ACC112 (cell line): ENCODE data around the gene OR51A4.

Experiments
- H2AFZ ChIP-seq: fragments of 200-600 bp; sonication (generic); one replicate; pipeline ENCODE4 v1.6.0; 2017; ENCODE audit warnings: antibody characterized with exemption, low read length; ENCODE audit not compliant: unreplicated experiment
- H3K27ac ChIP-seq: fragments of 200-600 bp; sonication (generic); 2 replicates; pipeline ENCODE4 v1.5.1; 2014; ENCODE audit warnings: low read depth, mild to moderate bottlenecking, antibody characterized with exemption, low read length, moderate library complexity
- H3K27me3 ChIP-seq: fragments of 200-600 bp; sonication (generic); 2 replicates; pipeline ENCODE4 v1.6.1; 2014; ENCODE audit warnings: mild to moderate bottlenecking, antibody characterized with exemption, low read length, moderate library complexity, mixed read lengths; ENCODE audit not compliant: insufficient read depth
- H3K36me3 ChIP-seq: fragments of 200-600 bp; sonication (generic); 2 replicates; pipeline ENCODE4 v1.6.1; 2016; ENCODE audit warnings: mild to moderate bottlenecking, antibody characterized with exemption, low read length, moderate library complexity, mixed read lengths; ENCODE audit not compliant: insufficient read depth
- H3K4me1 ChIP-seq: fragments of 200-600 bp; sonication (generic); one replicate; pipeline ENCODE4 v1.6.1; 2016; ENCODE audit warnings: low read length, mixed read lengths; ENCODE audit not compliant: insufficient read depth, unreplicated experiment, control insufficient read depth
- H3K4me3 ChIP-seq: fragments of 200-600 bp; sonication (generic); 2 replicates; pipeline ENCODE4 v1.5.1; 2014; ENCODE audit warnings: mild to moderate bottlenecking, low read depth, low read length
- H3K79me2 ChIP-seq: fragments of 200-600 bp; sonication (generic); one replicate; pipeline ENCODE4 v1.6.0; 2016; ENCODE audit warnings: low read length; ENCODE audit not compliant: control insufficient read depth, unreplicated experiment, insufficient read depth

Gene OR51A4

DNA sequence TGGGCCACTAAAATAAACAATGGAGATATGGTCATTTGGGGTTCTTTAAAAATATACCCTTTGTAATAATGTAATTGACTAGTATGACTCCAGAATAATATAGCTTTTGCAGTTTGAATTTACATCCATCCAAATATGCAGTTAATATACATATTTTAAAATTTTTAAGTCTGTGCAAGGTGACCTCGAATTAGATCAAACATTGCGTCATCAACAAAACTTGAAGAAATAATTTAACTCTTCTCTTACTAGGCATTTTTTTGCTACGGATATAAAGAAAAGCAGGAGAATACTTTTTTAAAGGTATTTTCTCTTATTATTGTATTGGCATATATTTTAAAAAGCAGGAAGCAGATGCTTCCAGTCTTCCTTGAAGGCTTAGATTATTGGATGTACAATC, 10.7 kb downstream of the OR51A4 start:
- no peak overlapping the region for H3K4me3 ChIP-seq
- H2AFZ ChIP-seq, result no peak overlapping the region
- no peaks in the 10 kb centered on the region for H3K79me2 ChIP-seq
- no peaks in the 10 kb centered on the region for H3K27me3 ChIP-seq
- no peaks in the 10 kb centered on the region for H3K4me1 ChIP-seq
- no peaks in the 10 kb centered on the region for H3K36me3 ChIP-seq
- no peak overlapping the region for H3K27ac ChIP-seq

DNA sequence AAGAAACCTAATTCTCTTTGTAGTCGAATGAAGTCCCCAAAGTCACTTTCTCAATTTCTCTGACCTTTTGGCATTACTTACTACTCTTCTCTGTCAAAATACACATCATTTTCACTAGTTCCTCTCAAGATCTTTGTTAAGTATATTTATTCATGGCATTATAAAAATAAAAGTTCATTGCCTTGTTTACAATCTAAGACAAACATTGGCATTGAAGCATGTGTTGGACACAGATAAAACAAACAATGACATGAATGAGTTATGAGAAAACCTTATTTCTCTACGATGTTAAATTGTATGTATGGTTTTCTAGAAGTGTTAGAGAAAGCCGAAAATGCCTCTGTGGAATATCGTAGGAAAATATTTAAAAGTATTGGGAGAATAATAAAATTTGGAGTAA, 14.7 kb downstream of the OR51A4 start:
- H3K79me2 ChIP-seq, result no peaks in the 10 kb centered on the region
- no peaks in the 10 kb centered on the region for H3K36me3 ChIP-seq
- H3K27ac ChIP-seq, result no peak overlapping the region
- no peak overlapping the region for H3K4me3 ChIP-seq
- no peaks in the 10 kb centered on the region for H3K27me3 ChIP-seq
- no peak overlapping the region for H2AFZ ChIP-seq
- H3K4me1 ChIP-seq, result no peaks in the 10 kb centered on the region

DNA sequence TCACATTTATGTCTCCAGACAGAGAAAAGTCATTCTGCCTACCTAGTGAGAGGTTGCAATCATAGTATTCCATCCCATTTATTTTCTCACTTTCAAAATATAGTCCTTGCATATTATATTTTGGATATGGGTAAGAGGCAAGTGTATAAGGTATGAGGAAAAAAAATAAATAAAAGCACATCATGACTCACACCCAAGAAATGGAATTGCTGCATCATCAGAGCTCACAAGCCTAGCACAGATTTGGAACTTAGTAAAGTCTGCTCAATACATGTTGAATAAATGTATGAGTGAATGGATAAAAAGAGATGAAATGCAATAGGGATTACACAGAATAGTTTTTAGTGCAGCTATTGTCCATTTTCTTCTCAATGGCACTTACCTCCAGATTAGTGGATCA, 20.8 kb downstream of the OR51A4 start:
- no peaks in the 10 kb centered on the region for H3K27me3 ChIP-seq
- no peak overlapping the region for H3K4me3 ChIP-seq

DNA sequence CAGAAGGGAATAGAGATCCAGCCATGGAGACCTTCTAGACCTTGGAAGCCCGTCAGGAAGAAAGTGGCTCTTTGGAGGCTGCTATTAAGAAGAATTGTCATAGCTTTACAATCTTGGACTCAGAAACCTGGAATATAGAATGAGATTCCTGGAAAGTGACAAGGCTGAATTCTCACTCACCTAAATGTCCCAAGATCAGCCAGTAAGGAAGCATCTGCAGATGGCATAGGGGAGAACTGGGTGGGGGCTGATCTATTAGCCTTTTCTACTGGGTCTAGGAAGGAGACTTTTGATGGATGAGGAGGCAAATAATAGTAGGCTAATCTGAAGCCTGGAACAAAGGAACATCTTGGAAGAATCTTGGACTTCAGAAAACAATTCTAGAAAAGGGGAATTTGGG, 23.2 kb downstream of the OR51A4 start, which contains the start of gene OR51G1:
Gene OR51G1 (minus strand): TSS at position 101 of the 400 bp plus-strand sequence. CDS start 0 bp downstream, at position 101.
- no peaks in the 10 kb centered on the region for H3K27me3 ChIP-seq
- no peak within 1 kb of the TSS for H3K27ac ChIP-seq
- H3K4me1 ChIP-seq, result no peaks in the 10 kb centered on the region
- no peaks in the 10 kb centered on the region for H3K36me3 ChIP-seq
- H2AFZ ChIP-seq, result no peak within 1 kb of the TSS
- no peaks in the 10 kb centered on the region for H3K79me2 ChIP-seq
- no peak within 1 kb of the TSS for H3K4me3 ChIP-seq

More for the DNA sequence above, 20.8 kb downstream of the OR51A4 start:
- H3K4me1 ChIP-seq, result no peaks in the 10 kb centered on the region
- no peaks in the 10 kb centered on the region for H3K36me3 ChIP-seq
- H3K79me2 ChIP-seq, result no peaks in the 10 kb centered on the region
- H3K27ac ChIP-seq, result no peak overlapping the region
- H2AFZ ChIP-seq, result no peak overlapping the region

DNA sequence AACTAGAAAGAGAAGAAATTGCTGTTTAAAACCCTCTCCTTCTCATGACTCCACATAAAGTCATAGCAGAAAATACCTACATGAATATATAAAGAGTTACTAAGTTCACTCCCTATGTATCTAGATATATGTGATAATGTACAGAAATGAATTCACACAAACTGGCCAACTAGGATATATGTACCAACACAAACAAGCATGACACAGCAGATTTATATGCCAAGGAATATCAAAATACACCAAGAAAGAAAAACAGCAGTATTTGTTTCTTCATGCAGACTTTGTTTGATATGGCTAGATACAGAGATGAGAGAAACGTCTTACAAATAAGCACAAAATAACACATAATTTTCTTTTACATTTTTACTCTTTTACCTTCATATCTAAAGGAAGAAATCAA, 25.1 kb downstream of the OR51A4 start:
- Histone ChIP-seq H3K27ac (no peak overlapping the region), H3K36me3 (no peaks in the 10 kb centered on the region), H3K79me2 (no peaks in the 10 kb centered on the region), H3K4me3 (no peak overlapping the region), H3K27me3 (no peaks in the 10 kb centered on the region), H2AFZ (no peak overlapping the region), H3K4me1 (no peaks in the 10 kb centered on the region)

DNA sequence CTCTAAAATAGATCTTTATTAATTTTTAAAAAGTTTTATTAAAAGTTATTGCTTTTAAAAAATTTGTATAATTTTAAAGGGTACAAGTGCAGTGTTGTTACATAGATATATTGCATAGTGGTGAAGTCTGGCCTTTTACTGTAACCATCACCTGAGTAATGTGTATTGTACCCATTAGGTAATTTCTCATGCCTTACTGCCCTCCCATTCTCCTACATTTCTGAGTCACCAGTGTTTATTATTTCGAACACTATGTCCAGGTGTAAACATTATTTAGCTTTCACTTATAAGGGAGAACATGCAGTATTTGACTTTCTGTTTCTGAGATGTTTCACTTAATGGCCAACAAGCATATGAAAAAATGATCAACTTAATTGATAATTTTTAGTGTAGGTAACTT, 25.6 kb downstream of the OR51A4 start:
- no peak overlapping the region for H3K27ac ChIP-seq
- H3K4me3 ChIP-seq, result no peak overlapping the region
- H2AFZ ChIP-seq, result no peak overlapping the region
- H3K4me1 ChIP-seq, result no peaks in the 10 kb centered on the region
- H3K36me3 ChIP-seq, result no peaks in the 10 kb centered on the region
- H3K79me2 ChIP-seq, result no peaks in the 10 kb centered on the region
- no peaks in the 10 kb centered on the region for H3K27me3 ChIP-seq

DNA sequence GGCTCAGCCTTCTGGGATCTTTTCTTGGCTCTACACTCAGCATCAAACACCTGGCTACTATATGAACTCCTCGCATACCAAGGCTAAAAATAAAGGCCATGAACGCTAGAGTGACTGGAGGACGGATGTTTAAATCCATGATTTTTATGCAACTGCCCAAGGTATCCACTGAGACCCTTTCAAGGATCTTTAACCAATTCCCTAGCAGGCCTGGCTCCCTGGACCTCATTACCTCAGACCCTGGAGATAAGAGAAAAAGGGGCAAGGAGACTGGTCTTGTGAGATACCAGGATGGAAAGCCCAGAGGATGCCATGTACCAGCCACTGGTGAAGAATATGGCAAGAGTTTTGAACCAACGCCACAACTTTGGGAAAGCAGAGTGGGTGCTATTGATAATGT, 28.2 kb downstream of the OR51A4 start, which contains the start of gene OR51G2:
Gene OR51G2 (minus strand): TSS at position 101 of the 400 bp plus-strand sequence. CDS start 3,687 bp downstream, outside the sequence.
- no peak within 1 kb of the TSS for H3K27ac ChIP-seq
- H2AFZ ChIP-seq, result no peak within 1 kb of the TSS
- no peaks in the 10 kb centered on the region for H3K4me1 ChIP-seq
- no peaks in the 10 kb centered on the region for H3K79me2 ChIP-seq
- H3K4me3 ChIP-seq, result no peak within 1 kb of the TSS
- H3K36me3 ChIP-seq, result no peaks in the 10 kb centered on the region
- H3K27me3 ChIP-seq, result no peaks in the 10 kb centered on the region

DNA sequence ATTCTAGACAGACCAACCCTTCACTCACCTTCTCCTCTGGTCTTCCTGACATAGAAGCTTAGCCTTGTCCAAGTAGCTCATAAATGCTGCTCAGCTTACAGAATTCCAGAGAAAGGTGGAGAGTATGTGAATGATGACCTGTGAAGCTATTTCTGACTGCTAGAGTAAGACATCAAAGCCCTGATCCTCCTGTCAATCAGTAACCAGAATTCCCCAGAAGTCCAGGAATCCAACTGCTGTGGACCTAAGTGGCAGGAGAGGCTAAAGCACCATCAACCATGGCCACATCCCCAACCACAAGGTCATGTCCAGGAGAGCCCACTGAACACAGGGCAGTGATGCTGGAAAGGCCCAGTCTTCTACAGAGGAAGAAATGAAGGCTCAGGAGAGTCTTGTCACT, 30.8 kb downstream of the OR51A4 start:
- no peaks in the 10 kb centered on the region for H3K4me1 ChIP-seq
- no peak overlapping the region for H2AFZ ChIP-seq
- no peaks in the 10 kb centered on the region for H3K36me3 ChIP-seq
- no peak overlapping the region for H3K4me3 ChIP-seq
- no peak overlapping the region for H3K27ac ChIP-seq
- H3K79me2 ChIP-seq, result no peaks in the 10 kb centered on the region
- H3K27me3 ChIP-seq, result no peaks in the 10 kb centered on the region

DNA sequence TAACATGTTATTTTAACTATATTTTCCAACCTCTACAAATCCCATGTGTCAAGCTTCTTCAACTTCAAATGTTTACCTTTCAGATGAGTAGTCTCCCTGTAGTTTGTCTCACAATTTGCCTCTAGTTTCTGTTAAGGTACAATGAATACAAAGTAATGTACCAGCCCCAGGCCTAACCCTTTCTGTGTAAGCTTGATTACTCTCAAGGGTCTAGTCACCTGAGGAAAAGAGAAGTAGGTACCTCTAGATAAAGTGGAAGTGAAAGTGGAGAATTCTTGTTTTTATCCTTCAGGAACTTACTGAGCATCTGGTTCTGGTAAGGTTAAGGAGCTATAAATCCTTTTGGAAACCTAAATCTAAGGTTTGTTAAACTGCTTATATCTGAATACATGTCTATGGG, 43.9 kb downstream of the OR51A4 start, which contains the start of gene OR51A7:
Gene OR51A7 (plus strand): TSS at position 300 of the 400 bp plus-strand sequence. CDS start 3,587 bp downstream, outside the sequence.
- no peak within 1 kb of the TSS for H2AFZ ChIP-seq
- no peaks in the 10 kb centered on the region for H3K79me2 ChIP-seq
- H3K27me3 ChIP-seq, result no peaks in the 10 kb centered on the region
- H3K4me1 ChIP-seq, result no peaks in the 10 kb centered on the region
- no peak within 1 kb of the TSS for H3K27ac ChIP-seq
- no peaks in the 10 kb centered on the region for H3K36me3 ChIP-seq
- H3K4me3 ChIP-seq, result no peak within 1 kb of the TSS
